IMR-90 (cell line): Measurements from ENCODE around the gene ABCC4. TPM values are rescaled to one million over a fixed set of nuclear protein-coding genes. Genes with fewer than 3 reads are reported as not detected.

Experiments
- ATAC-seq: fragments of 200-7000 bp; cut with Tn5 transposase; 2 replicates; pipeline ENCODE4 v1.9.1; 2020; ENCODE audit warnings: low read depth, mild to moderate bottlenecking, moderate library complexity
- BruUV-seq: library from RNA; stranded (reverse); fragments of 400-500 nt; replicated peaks from 2 replicates; lab custom pipeline; 2021; lab: Mats Ljungman, UMichigan
- CTCF ChIA-PET: fragments of 300-600 bp; formaldehyde crosslinking; extraction: SDS; loops from one replicate; lab custom pipeline; 2021; ENCODE audit warnings: antibody characterized with exemption; lab: Yijun Ruan, JAX
- POLR2A ChIA-PET: fragments of 300-600 bp; sonication (Branson Sonifier 250); formaldehyde crosslinking; loops from one replicate; lab custom pipeline; 2022; ENCODE audit warnings: antibody characterized with exemption; ENCODE audit not compliant: unreplicated experiment; lab: Charles Lee
- DNase-seq: peaks from one replicate; pipeline ENCODE4 v3.0.0; 2013
- H2AFZ ChIP-seq: replicated peaks from 2 replicates; pipeline ENCODE3; 2013; ENCODE audit warnings: low read length, mild to moderate bottlenecking; ENCODE audit not compliant: poor library complexity
- H2AK5ac ChIP-seq: 2 replicates; pipeline ENCODE4 v1.6.1; 2013; ENCODE audit warnings: low read depth, low read length, inconsistent platforms
- H2AK9ac ChIP-seq: replicated peaks from 2 replicates; pipeline ENCODE3; 2013; ENCODE audit warnings: mild to moderate bottlenecking, low read depth, low read length, moderate library complexity; ENCODE audit not compliant: poor library complexity
- H2BK120ac ChIP-seq: 2 replicates; pipeline ENCODE4 v1.6.1; 2013; ENCODE audit warnings: low read depth, low read length, inconsistent platforms
- H2BK15ac ChIP-seq: 3 replicates; pipeline ENCODE4 v1.6.1; 2013; ENCODE audit warnings: low read depth, low read length, inconsistent platforms
- H2BK20ac ChIP-seq: 2 replicates; pipeline ENCODE4 v1.6.1; 2013; ENCODE audit warnings: low read depth, mild to moderate bottlenecking, inconsistent platforms, low read length, moderate library complexity
- H2BK5ac ChIP-seq: 2 replicates; pipeline ENCODE4 v1.6.1; 2013; ENCODE audit warnings: mild to moderate bottlenecking, low read depth, low read length, inconsistent platforms; ENCODE audit not compliant: poor library complexity, severe bottlenecking
- H3K14ac ChIP-seq: replicated peaks from 2 replicates; pipeline ENCODE4 v1.6.1; 2013; ENCODE audit warnings: low read depth, low read length, inconsistent platforms
- H3K18ac ChIP-seq: 2 replicates; pipeline ENCODE4 v1.6.1; 2013; ENCODE audit warnings: low read depth, low read length, control low read depth
- H3K23ac ChIP-seq: 2 replicates; pipeline ENCODE4 v1.6.1; 2013; ENCODE audit warnings: low read depth, low read length, inconsistent platforms
- H3K27ac ChIP-seq: 2 replicates; pipeline ENCODE4 v1.5.1; 2013; ENCODE audit warnings: mild to moderate bottlenecking, control low read depth, low read length; ENCODE audit not compliant: insufficient read depth
- H3K27me3 ChIP-seq: 2 replicates; pipeline ENCODE4 v1.6.1; 2013; ENCODE audit warnings: low read length; ENCODE audit not compliant: control insufficient read depth, insufficient read depth
- H3K36me3 ChIP-seq: 2 replicates; pipeline ENCODE4 v1.6.1; 2013; ENCODE audit warnings: low read length, mixed read lengths; ENCODE audit not compliant: control insufficient read depth, insufficient read depth
- H3K4ac ChIP-seq: 2 replicates; pipeline ENCODE4 v1.6.1; 2013; ENCODE audit warnings: low read depth, low read length, inconsistent platforms
- H3K4me1 ChIP-seq: 2 replicates; pipeline ENCODE4 v1.6.1; 2013; ENCODE audit warnings: low read length, mixed read lengths; ENCODE audit not compliant: control insufficient read depth, insufficient read depth
- H3K4me2 ChIP-seq: 2 replicates; pipeline ENCODE4 v1.6.1; 2013; ENCODE audit warnings: low read depth, mild to moderate bottlenecking, control low read depth, low read length, moderate library complexity
- H3K4me3 ChIP-seq: 2 replicates; pipeline ENCODE4 v1.5.1; 2013; ENCODE audit warnings: low read depth, mild to moderate bottlenecking, control low read depth, low read length, moderate library complexity; ENCODE audit not compliant: insufficient read depth
- H3K56ac ChIP-seq: 2 replicates; pipeline ENCODE4 v1.6.1; 2013; ENCODE audit warnings: low read length, inconsistent platforms; ENCODE audit not compliant: insufficient read depth; ENCODE audit errors: extremely low read depth
- H3K79me1 ChIP-seq, 2 experiments: 2 replicates each; pipeline ENCODE4 v1.6.1; 2013; ENCODE audit warnings: low read length in 2 of 2, inconsistent platforms in 1 of 2, low read depth in 1 of 2
- H3K9ac ChIP-seq: 2 replicates; pipeline ENCODE4 v1.6.1; 2013; ENCODE audit warnings: low read depth, low read length, control low read depth
- H3K9me1 ChIP-seq: 2 replicates; pipeline ENCODE4 v1.6.1; 2013; ENCODE audit warnings: low read length, inconsistent platforms; ENCODE audit not compliant: insufficient read depth
- H3K9me3 ChIP-seq: 2 replicates; pipeline ENCODE4 v1.6.1; 2013; ENCODE audit warnings: low read length; ENCODE audit not compliant: control insufficient read depth, insufficient read depth
- H4K20me1 ChIP-seq: 2 replicates; pipeline ENCODE4 v1.6.1; 2013; ENCODE audit warnings: low read length, inconsistent platforms; ENCODE audit not compliant: insufficient read depth
- H4K5ac ChIP-seq: 2 replicates; pipeline ENCODE4 v1.6.1; 2013; ENCODE audit warnings: mild to moderate bottlenecking, low read depth, low read length, control low read depth
- H4K8ac ChIP-seq, 2 experiments: 2 replicates each; pipeline ENCODE4 v1.6.1; 2013; ENCODE audit warnings: low read depth in 2 of 2, low read length in 2 of 2, control low read depth in 1 of 2, inconsistent platforms in 1 of 2
- H4K91ac ChIP-seq: 2 replicates; pipeline ENCODE4 v1.6.1; 2013; ENCODE audit warnings: low read depth, low read length, inconsistent platforms; ENCODE audit not compliant: insufficient read depth
- BHLHE40 ChIP-seq: fragments of 150-350 bp; IDR thresholded peaks from 2 replicates; pipeline ENCODE4 v1.6.1; 2016; ENCODE audit warnings: mild to moderate bottlenecking, low read depth, low read length
- CEBPB ChIP-seq: IDR thresholded peaks from 2 replicates; pipeline ENCODE4 v1.6.1; 2012; ENCODE audit warnings: low read depth, low read length, improper control_type of control experiment
- CHD1 ChIP-seq: IDR thresholded peaks from 2 replicates; pipeline ENCODE4 v1.6.1; 2012; ENCODE audit warnings: low read depth, low read length, improper control_type of control experiment
- FOS ChIP-seq: fragments of 150-350 bp; IDR thresholded peaks from 2 replicates; pipeline ENCODE4 v1.6.1; 2016; ENCODE audit warnings: low read depth, low read length
- MAZ ChIP-seq: IDR thresholded peaks from 2 replicates; pipeline ENCODE4 v1.6.1; 2012; ENCODE audit warnings: low read depth, mild to moderate bottlenecking, low read length, improper control_type of control experiment, moderate library complexity, borderline replicate concordance
- MXI1 ChIP-seq: IDR thresholded peaks from 2 replicates; pipeline ENCODE4 v1.6.1; 2012; ENCODE audit warnings: low read depth, mild to moderate bottlenecking, low read length, moderate library complexity, borderline replicate concordance
- NFE2L2 ChIP-seq: fragments of 150-350 bp; IDR thresholded peaks from 2 replicates; pipeline ENCODE4 v1.6.1; 2016; ENCODE audit warnings: low read depth, mild to moderate bottlenecking, low read length
- RCOR1 ChIP-seq: IDR thresholded peaks from 2 replicates; pipeline ENCODE4 v1.6.1; 2012; ENCODE audit warnings: mild to moderate bottlenecking, low read length, improper control_type of control experiment; ENCODE audit not compliant: insufficient replicate concordance
- RFX5 ChIP-seq: IDR thresholded peaks from 2 replicates; pipeline ENCODE4 v1.8.0; 2012; ENCODE audit warnings: low read depth, mild to moderate bottlenecking, low read length, moderate library complexity
- USF2 ChIP-seq: fragments of 150-350 bp; IDR thresholded peaks from 2 replicates; pipeline ENCODE4 v1.6.1; 2017; ENCODE audit warnings: mild to moderate bottlenecking, antibody characterized with exemption, low read length, low read depth
- WGBS, 2 experiments: methylation state at CpG; one replicate each; pipeline versions ENCODE4 v1.1.5 to v1.1.7; 2013; ENCODE audit warnings: missing lambda C conversion rate in 2 of 2; ENCODE audit not compliant: insufficient read length in 1 of 2; ENCODE audit errors: extremely low coverage in 2 of 2; 5-methylcytosine and 5-hydroxymethylcytosine counted together
- dilution Hi-C: fragments of 300-500 bp; cut with HindIII; formaldehyde crosslinking; loops from one replicate; pipeline ENCODE4 v1.14.3; 2018; ENCODE audit warnings: low sequenced_read_pairs; ENCODE audit not compliant: unreplicated experiment
- in situ Hi-C: fragments of 300-500 bp; cut with MboI; formaldehyde crosslinking; loops from 3 replicates; pipeline ENCODE4 v1.14.3; 2019; ENCODE audit warnings: low sequenced_read_pairs, inconsistent platforms, mixed read lengths
- intact Hi-C: fragments of 100-400 bp; cut with micrococcal nuclease; formaldehyde crosslinking; loops from 2 replicates; pipeline ENCODE4 v1.10.0; 2022
- polyA plus RNA-seq, 3 experiments: library from polyadenylated mRNA; depleted of rRNA; stranded (reverse); fragments of >200 nt; gene quantifications; 2 replicates each; pipeline ENCODE4 v1.2.3, GENCODE V29; 2012; ENCODE audit warnings: low replicate concordance in 1 of 3
- total RNA-seq: library from RNA; depleted of rRNA; stranded (reverse); fragments of >200 nt; gene quantifications from 2 replicates; pipeline ENCODE4 v1.2.3, GENCODE V29; 2012
- TF ChIP-seq, protein P1 (sequence below): conservative IDR thresholded peaks from 2 replicates; pipeline ENCODE4 v1.5.1; 2012; ENCODE audit warnings: mild to moderate bottlenecking, low read depth, low read length, improper control_type of control experiment
- TF ChIP-seq, protein P2 (sequence below): fragments of 150-350 bp; IDR thresholded peaks from 2 replicates; pipeline ENCODE4 v1.6.1; 2016; ENCODE audit warnings: low read depth, mild to moderate bottlenecking, low read length, moderate library complexity, borderline replicate concordance

Gene ABCC4
- total and polyA plus RNA-seq, 2 of the 4 experiments (the other 2 are of a cell fraction) = 16.6 to 41.4 TPM

DNA sequence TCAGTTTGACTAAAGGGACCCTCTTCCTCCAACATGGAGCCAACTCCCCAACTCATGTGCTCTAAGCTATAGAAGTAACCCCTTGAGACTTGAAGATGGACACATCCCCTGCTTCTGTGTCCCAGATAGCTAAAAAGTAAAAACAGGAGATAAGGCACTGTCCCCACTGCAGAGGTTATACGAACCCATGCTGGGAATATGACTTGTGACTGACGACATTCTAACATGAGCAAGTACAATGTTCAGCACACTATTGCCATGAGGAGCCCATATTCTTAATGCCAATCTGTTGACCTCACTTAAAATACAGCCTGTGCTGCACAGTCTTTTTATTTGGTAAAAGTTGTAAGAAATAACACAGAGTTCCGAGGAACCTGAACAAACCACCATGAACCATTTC is 71.4 kb downstream of the ABCC4 start:
- H4K5ac ChIP-seq = no peak overlapping the region; the same call in 1 of the 2 replicates
- no peaks in the 10 kb centered on the region for H3K9me3 ChIP-seq
- no peaks in the 10 kb centered on the region; the same call in 1 of the 2 replicates for H3K4me1 ChIP-seq
- intact Hi-C loops (no loop called here), in situ Hi-C loops (no loop called here), dilution Hi-C loops (no loop called here)
- peaks cover 14% of the 10 kb centered on the region for H3K36me3 ChIP-seq
- H3K9me1 ChIP-seq = peaks cover 23% of the 10 kb centered on the region
- BruUV-seq = no TSS peak
- DNase-seq (no peak), ATAC-seq (no peak)
- no peaks in the 10 kb centered on the region for H3K27me3 ChIP-seq
- ChIA-PET POLR2A (interaction anchor here (0.6 kb wide), 1 partner anchor 9 kb away, joined by 3 read pairs; no protein-coding TSS in a partner anchor), CTCF (no interaction called here)
- H3K18ac ChIP-seq = peak overlapping the region; percentile 18; the same call in 1 of the 2 replicates
- no peak overlapping the region for H2AFZ ChIP-seq
- peaks cover 6% of the 10 kb centered on the region; the same call in 1 of the 2 replicates for H4K20me1 ChIP-seq
- H2BK15ac ChIP-seq = no peak overlapping the region
- no peak overlapping the region for H2BK120ac ChIP-seq
- H3K14ac ChIP-seq = no peak overlapping the region
- H3K56ac ChIP-seq = no peak overlapping the region
- H3K27ac ChIP-seq = no peak overlapping the region
- H3K23ac ChIP-seq = peak overlapping the region; percentile 34; the same call in 1 of the 2 replicates
- no peak overlapping the region for H2BK20ac ChIP-seq
- H4K8ac ChIP-seq = no peak overlapping the region
- no peak overlapping the region for H2BK5ac ChIP-seq
- peaks cover 35 to 76% of the 10 kb centered on the region in 2 experiments for H3K79me1 ChIP-seq
- no peak overlapping the region for H2AK9ac ChIP-seq
- H4K91ac ChIP-seq = no peak overlapping the region
- TF ChIP-seq FOS = no peak
- TF ChIP-seq RCOR1 = no peak
- TF ChIP-seq, protein P1, sequence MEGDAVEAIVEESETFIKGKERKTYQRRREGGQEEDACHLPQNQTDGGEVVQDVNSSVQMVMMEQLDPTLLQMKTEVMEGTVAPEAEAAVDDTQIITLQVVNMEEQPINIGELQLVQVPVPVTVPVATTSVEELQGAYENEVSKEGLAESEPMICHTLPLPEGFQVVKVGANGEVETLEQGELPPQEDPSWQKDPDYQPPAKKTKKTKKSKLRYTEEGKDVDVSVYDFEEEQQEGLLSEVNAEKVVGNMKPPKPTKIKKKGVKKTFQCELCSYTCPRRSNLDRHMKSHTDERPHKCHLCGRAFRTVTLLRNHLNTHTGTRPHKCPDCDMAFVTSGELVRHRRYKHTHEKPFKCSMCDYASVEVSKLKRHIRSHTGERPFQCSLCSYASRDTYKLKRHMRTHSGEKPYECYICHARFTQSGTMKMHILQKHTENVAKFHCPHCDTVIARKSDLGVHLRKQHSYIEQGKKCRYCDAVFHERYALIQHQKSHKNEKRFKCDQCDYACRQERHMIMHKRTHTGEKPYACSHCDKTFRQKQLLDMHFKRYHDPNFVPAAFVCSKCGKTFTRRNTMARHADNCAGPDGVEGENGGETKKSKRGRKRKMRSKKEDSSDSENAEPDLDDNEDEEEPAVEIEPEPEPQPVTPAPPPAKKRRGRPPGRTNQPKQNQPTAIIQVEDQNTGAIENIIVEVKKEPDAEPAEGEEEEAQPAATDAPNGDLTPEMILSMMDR = no peak
- TF ChIP-seq USF2 = no peak
- no peak for TF ChIP-seq CHD1
- TF ChIP-seq CEBPB = no peak
- TF ChIP-seq, protein P2, sequence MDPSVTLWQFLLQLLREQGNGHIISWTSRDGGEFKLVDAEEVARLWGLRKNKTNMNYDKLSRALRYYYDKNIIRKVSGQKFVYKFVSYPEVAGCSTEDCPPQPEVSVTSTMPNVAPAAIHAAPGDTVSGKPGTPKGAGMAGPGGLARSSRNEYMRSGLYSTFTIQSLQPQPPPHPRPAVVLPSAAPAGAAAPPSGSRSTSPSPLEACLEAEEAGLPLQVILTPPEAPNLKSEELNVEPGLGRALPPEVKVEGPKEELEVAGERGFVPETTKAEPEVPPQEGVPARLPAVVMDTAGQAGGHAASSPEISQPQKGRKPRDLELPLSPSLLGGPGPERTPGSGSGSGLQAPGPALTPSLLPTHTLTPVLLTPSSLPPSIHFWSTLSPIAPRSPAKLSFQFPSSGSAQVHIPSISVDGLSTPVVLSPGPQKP = no peak
- TF ChIP-seq RFX5 = no peak
- no peak for TF ChIP-seq NFE2L2
- no peak for TF ChIP-seq MXI1
- no peak for TF ChIP-seq MAZ
- no peak for TF ChIP-seq BHLHE40
- H2AK5ac ChIP-seq = no peak overlapping the region
- no peak overlapping the region for H3K4me2 ChIP-seq
- H3K4me3 ChIP-seq = no peak overlapping the region
- H3K9ac ChIP-seq = no peak overlapping the region
- H3K4ac ChIP-seq = no peak overlapping the region
- WGBS, 2 experiments = no CpG with 5 or more reads among the region's 3 CpGs
